ENCODE data around the gene PDAP1. TPM values are rescaled to one million over a fixed set of nuclear protein-coding genes. Genes with fewer than 3 reads are reported as not detected.

The PDAP1 gene
- polyA plus RNA-seq, 2 of the 4 experiments (the other 2 are of a cell fraction): 81.8 to 347 TPM

GRCh38 chr7:99386584-99387238, 21.7 kb downstream of the PDAP1 start:
- ATAC-seq (peak; percentile 64 to 72), FAIRE-seq (no peak), DNase-seq (ENCODE audit: low read depth in 1 of 2, low spot score in 1 of 2) (peak in 1 of 2 experiments; percentile 76)
- POLR2A ChIA-PET: interaction anchor here (0.8 to 1.0 kb wide), 2 partner anchors 12 to 13 kb away, joined by 3 to 5 read pairs; no protein-coding TSS in a partner anchor
- WGBS (ENCODE audit: missing lambda C conversion rate): 90% methylated on average over 9 of the region's 9 CpGs
- CTCF ChIA-PET: interaction anchor here (0.7 to 1.5 kb wide), 8 partner anchors 9 to 57 kb away, joined by 3 to 6 read pairs (median 4); no protein-coding TSS in a partner anchor
- Histone ChIP-seq H3K27ac (no peak overlapping the region), H3K9me3 (no peaks in the 10 kb centered on the region), H3K4me2 (no peak overlapping the region), H3K4me3 (no peak overlapping the region), H3K4me1 (peaks cover under 1% of the 10 kb centered on the region; the same call in 2 of the 3 replicates)
- TF ChIP-seq, protein P1, sequence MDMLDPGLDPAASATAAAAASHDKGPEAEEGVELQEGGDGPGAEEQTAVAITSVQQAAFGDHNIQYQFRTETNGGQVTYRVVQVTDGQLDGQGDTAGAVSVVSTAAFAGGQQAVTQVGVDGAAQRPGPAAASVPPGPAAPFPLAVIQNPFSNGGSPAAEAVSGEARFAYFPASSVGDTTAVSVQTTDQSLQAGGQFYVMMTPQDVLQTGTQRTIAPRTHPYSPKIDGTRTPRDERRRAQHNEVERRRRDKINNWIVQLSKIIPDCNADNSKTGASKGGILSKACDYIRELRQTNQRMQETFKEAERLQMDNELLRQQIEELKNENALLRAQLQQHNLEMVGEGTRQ (IDR thresholded peaks at IDR 0.05): no peak
- peak; percentile 33; the same call in 2 of the 3 replicates for TF ChIP-seq CTCF (IDR thresholded peaks at IDR 0.05)
- no peak for TF ChIP-seq HOXB5 (CRISPR knock-in tag; IDR thresholded peaks at IDR 0.05)
- TF ChIP-seq, protein P2, sequence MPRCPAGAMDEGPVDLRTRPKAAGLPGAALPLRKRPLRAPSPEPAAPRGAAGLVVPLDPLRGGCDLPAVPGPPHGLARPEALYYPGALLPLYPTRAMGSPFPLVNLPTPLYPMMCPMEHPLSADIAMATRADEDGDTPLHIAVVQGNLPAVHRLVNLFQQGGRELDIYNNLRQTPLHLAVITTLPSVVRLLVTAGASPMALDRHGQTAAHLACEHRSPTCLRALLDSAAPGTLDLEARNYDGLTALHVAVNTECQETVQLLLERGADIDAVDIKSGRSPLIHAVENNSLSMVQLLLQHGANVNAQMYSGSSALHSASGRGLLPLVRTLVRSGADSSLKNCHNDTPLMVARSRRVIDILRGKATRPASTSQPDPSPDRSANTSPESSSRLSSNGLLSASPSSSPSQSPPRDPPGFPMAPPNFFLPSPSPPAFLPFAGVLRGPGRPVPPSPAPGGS (IDR thresholded peaks at IDR 0.05): no peak
- no peak for TF ChIP-seq TFCP2L1 (CRISPR knock-in tag; IDR thresholded peaks at IDR 0.05)
- TF ChIP-seq BHLHE40 (IDR thresholded peaks at IDR 0.05; ENCODE audit: low read depth, low read length): no peak
- no peak for TF ChIP-seq POLR2AphosphoS2 (conservative IDR thresholded peaks at IDR 0.05; ENCODE audit: low read length)
- TF ChIP-seq FOSL2 (IDR thresholded peaks at IDR 0.05): no peak
- TF ChIP-seq FOSL2 (CRISPR knock-in tag; IDR thresholded peaks at IDR 0.05): no peak
- TF ChIP-seq, protein P3, sequence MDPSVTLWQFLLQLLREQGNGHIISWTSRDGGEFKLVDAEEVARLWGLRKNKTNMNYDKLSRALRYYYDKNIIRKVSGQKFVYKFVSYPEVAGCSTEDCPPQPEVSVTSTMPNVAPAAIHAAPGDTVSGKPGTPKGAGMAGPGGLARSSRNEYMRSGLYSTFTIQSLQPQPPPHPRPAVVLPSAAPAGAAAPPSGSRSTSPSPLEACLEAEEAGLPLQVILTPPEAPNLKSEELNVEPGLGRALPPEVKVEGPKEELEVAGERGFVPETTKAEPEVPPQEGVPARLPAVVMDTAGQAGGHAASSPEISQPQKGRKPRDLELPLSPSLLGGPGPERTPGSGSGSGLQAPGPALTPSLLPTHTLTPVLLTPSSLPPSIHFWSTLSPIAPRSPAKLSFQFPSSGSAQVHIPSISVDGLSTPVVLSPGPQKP (IDR thresholded peaks at IDR 0.05; ENCODE audit: low read depth, low read length): no peak
- TF ChIP-seq SREBF2 (IDR thresholded peaks at IDR 0.05): no peak
- peak; percentile 32; the same call in 2 of the 3 replicates for TF ChIP-seq SMC3 (IDR thresholded peaks at IDR 0.05)
- TF ChIP-seq, protein P4, sequence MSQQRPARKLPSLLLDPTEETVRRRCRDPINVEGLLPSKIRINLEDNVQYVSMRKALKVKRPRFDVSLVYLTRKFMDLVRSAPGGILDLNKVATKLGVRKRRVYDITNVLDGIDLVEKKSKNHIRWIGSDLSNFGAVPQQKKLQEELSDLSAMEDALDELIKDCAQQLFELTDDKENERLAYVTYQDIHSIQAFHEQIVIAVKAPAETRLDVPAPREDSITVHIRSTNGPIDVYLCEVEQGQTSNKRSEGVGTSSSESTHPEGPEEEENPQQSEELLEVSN (IDR thresholded peaks at IDR 0.05; ENCODE audit: borderline replicate concordance, low read depth): no peak
- TF ChIP-seq, protein P5, sequence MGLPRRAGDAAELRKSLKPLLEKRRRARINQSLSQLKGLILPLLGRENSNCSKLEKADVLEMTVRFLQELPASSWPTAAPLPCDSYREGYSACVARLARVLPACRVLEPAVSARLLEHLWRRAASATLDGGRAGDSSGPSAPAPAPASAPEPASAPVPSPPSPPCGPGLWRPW (IDR thresholded peaks at IDR 0.05): no peak
- peak; percentile 40 to 63; a peak in 4 of 5 replicates for TF ChIP-seq RAD21 (conservative IDR thresholded peaks at IDR 0.05 in 1 of 2, IDR thresholded peaks at IDR 0.05 in 1 of 2)
- TF ChIP-seq NFE2L2 (conservative IDR thresholded peaks at IDR 0.05; ENCODE audit: low read length): no peak
- TF ChIP-seq CBX8 (IDR thresholded peaks at IDR 0.05): no peak
- TF ChIP-seq MYC (IDR thresholded peaks at IDR 0.05; ENCODE audit: borderline replicate concordance, low read length): no peak
- no peak for TF ChIP-seq TP53 (CRISPR knock-in tag; IDR thresholded peaks at IDR 0.05)
- no peak for TF ChIP-seq EHF (CRISPR knock-in tag; IDR thresholded peaks at IDR 0.05)
- no peak for TF ChIP-seq GATA3 (IDR thresholded peaks at IDR 0.05; ENCODE audit: borderline replicate concordance)
- no peak for TF ChIP-seq HEYL (CRISPR knock-in tag; IDR thresholded peaks at IDR 0.05)
- TF ChIP-seq EHMT2 (IDR thresholded peaks at IDR 0.05; ENCODE audit: low read depth): no peak
- no peak for TF ChIP-seq ATOH8 (CRISPR knock-in tag; IDR thresholded peaks at IDR 0.05; ENCODE audit: low read depth)
- TF ChIP-seq EP300 (IDR thresholded peaks at IDR 0.05): no peak
- TF ChIP-seq CBX2 (IDR thresholded peaks at IDR 0.05; ENCODE audit: borderline replicate concordance, low read depth): no peak
- no peak for TF ChIP-seq ZSCAN20 (CRISPR knock-in tag; IDR thresholded peaks at IDR 0.05)
- TF ChIP-seq HOXA7 (CRISPR knock-in tag; IDR thresholded peaks at IDR 0.05): no peak
- no peak for TF ChIP-seq RFX5 (IDR thresholded peaks at IDR 0.05)
- TF ChIP-seq HOXB13 (CRISPR knock-in tag; IDR thresholded peaks at IDR 0.05; ENCODE audit: low read depth): no peak
- TF ChIP-seq KDM1A (IDR thresholded peaks at IDR 0.05; ENCODE audit: low read depth): 0 out of 2 replicates have a peak, but pooled peaks have one; percentile 12
- peak; percentile 35; the same call in 1 of the 2 replicates for TF ChIP-seq MAX (IDR thresholded peaks at IDR 0.05)
- TF ChIP-seq PBX3 (IDR thresholded peaks at IDR 0.05): no peak
- no peak for TF ChIP-seq FOSB (CRISPR knock-in tag; IDR thresholded peaks at IDR 0.05)
